ENCODE results near the gene HOXA7. TPM values are rescaled to one million over a fixed set of nuclear protein-coding genes. Genes with fewer than 3 reads are reported as not detected.

The HOXA7 gene
- total and polyA plus RNA-seq, 2 of the 8 experiments (the other 6 are each of a cell fraction or from before 2014, with no cell fraction given): 0.03 TPM; not detected in 1

DNA sequence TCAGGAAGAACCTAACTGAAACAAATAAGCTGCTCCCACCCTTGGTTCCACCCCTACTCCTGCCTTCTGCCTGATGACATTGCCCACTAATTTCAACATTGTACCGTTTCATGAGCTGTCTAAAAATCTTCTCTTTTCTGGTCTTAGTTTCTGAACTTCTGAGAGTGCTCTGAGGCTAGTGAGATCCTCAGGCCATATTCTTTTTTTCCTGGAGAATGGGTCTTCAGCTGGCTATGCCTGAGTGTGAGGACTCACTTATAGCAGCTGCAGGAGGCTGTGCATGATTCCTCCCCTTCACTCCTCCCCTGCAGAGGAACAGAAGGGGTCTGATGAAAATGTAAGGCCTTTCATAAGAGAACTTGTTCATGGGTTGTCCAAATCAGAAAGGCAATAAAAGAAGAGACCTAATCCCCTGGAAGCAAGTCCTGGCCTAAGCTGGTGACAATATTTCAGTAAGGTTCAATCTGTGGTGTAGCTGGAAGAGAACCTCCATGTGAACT, 37.0 kb downstream of the HOXA7 start:
- Histone ChIP-seq H3K4me2 (ENCODE audit: insufficient read depth in 1 of 2, low read depth in 2 of 2, low read length in 2 of 2) (no peak overlapping the region), H3K4me3 (ENCODE audit: extremely low read depth in 1 of 4, insufficient read depth in 2 of 4, low read depth in 3 of 4, low read length in 4 of 4) (no peak overlapping the region), H2BK15ac (ENCODE audit: low read length) (no peak overlapping the region), H3K27ac (ENCODE audit: low read depth, low read length) (no peak overlapping the region), H3K79me2 (ENCODE audit: control insufficient read depth in 1 of 2, insufficient read depth in 2 of 2, low read length in 2 of 2) (no peaks in the 10 kb centered on the region), H3K23me2 (ENCODE audit: low read depth, low read length) (no peaks in the 10 kb centered on the region; the same call in 1 of the 2 replicates), H4K20me1 (replicated peaks in 1 of 2; ENCODE audit: control insufficient read depth in 1 of 2, insufficient read depth in 2 of 2, low read length in 2 of 2) (peaks cover 33 to 34% of the 10 kb centered on the region in 2 experiments), H4K5ac (ENCODE audit: insufficient read length, low read depth, low read length) (no peak overlapping the region), H3K9ac (replicated peaks in 1 of 4; ENCODE audit: extremely low read depth in 1 of 4, low read depth in 3 of 4, low read length in 3 of 4) (no peak overlapping the region), H3K56ac (replicated peaks; ENCODE audit: insufficient read length, low read depth, low read length) (no peak overlapping the region), H2BK20ac (ENCODE audit: low read length) (no peak overlapping the region), H3K14ac (ENCODE audit: insufficient read length) (no peak overlapping the region), H3K4me1 (replicated peaks in 1 of 4; ENCODE audit: control insufficient read depth in 3 of 4, insufficient read depth in 4 of 4, low read length in 3 of 4) (peaks cover 0 to 2% (median 0%) of the 10 kb centered on the region in 4 experiments; a peak in 1 of 7 replicates), H3K27me3 (replicated peaks in 1 of 4; ENCODE audit: control insufficient read depth in 3 of 4, extremely low read depth in 1 of 4, insufficient read depth in 3 of 4, low read length in 3 of 4) (peaks cover 99 to 100% (median 100%) of the 10 kb centered on the region in 4 experiments), H4K8ac (ENCODE audit: extremely low read depth, insufficient read depth, low read length) (no peak overlapping the region), H2AFZ (ENCODE audit: low read length) (no peak overlapping the region), H2BK5ac (ENCODE audit: low read depth, low read length) (no peak overlapping the region), H2BK12ac (ENCODE audit: low read depth, low read length) (no peak overlapping the region), H2BK120ac (replicated peaks; ENCODE audit: low read depth, low read length) (no peak overlapping the region), H4K91ac (replicated peaks; ENCODE audit: insufficient read length, low read length) (no peak overlapping the region), H3K23ac (ENCODE audit: insufficient read length) (no peak overlapping the region), H3K18ac (ENCODE audit: extremely low read depth, low read length) (no peak overlapping the region), H3K4ac (replicated peaks; ENCODE audit: insufficient read length, low read depth, low read length) (no peak overlapping the region), H3K36me3 (ENCODE audit: control insufficient read depth in 2 of 4, insufficient read depth in 4 of 4, low read length in 3 of 4) (no peaks in the 10 kb centered on the region; a peak in 1 of 8 replicates), H3K79me1 (ENCODE audit: low read depth, low read length) (no peaks in the 10 kb centered on the region), H2AK5ac (ENCODE audit: low read depth, low read length) (no peak overlapping the region), H3K9me3 (ENCODE audit: insufficient read depth in 2 of 2, low read depth in 1 of 2, low read length in 1 of 2) (no peaks in the 10 kb centered on the region)
- 53% methylated on average over 1 of the region's 1 CpG; no CpG with 5 or more reads in 1 of the 2 experiments for WGBS, 2 experiments (ENCODE audit: extremely low coverage in 1 of 2, insufficient coverage in 1 of 2, insufficient read length in 1 of 2, insufficient replicate concordance in 2 of 2, low coverage in 1 of 2, low lambda C conversion rate in 2 of 2, missing lambda C conversion rate in 1 of 2)
- FAIRE-seq (no peak), DNase-seq (ENCODE audit: low read depth in 1 of 2, low spot score in 2 of 2) (no peak)
- TF ChIP-seq MAFK (IDR thresholded peaks at IDR 0.05; ENCODE audit: low read depth, low read length) (no peak), TCF12 (IDR thresholded peaks at IDR 0.05; ENCODE audit: low read depth, low read length) (no peak), KDM4A (IDR thresholded peaks at IDR 0.05; ENCODE audit: low read depth, low read length, severe bottlenecking) (no peak), JUN (IDR thresholded peaks at IDR 0.05; ENCODE audit: low read depth, low read length) (no peak), TAF7 (optimal IDR thresholded peaks at IDR 0.05; ENCODE audit: borderline replicate concordance, low read depth, low read length) (no peak), EGR1 (IDR thresholded peaks at IDR 0.05; ENCODE audit: borderline replicate concordance, low read depth, low read length) (no peak), RFX5 (IDR thresholded peaks at IDR 0.05; ENCODE audit: borderline replicate concordance, low read depth, low read length) (no peak), ASH2L (IDR thresholded peaks at IDR 0.05; ENCODE audit: low read length) (no peak), SRF (IDR thresholded peaks at IDR 0.05; ENCODE audit: low read depth, low read length) (no peak), EZH2 (IDR thresholded peaks at IDR 0.05; ENCODE audit: low read depth, low read length, severe bottlenecking) (no peak), RAD21 (IDR thresholded peaks at IDR 0.05 in 1 of 2, conservative IDR thresholded peaks at IDR 0.05 in 1 of 2; ENCODE audit: low read depth in 2 of 2, low read length in 2 of 2) (no peak), BACH1 (IDR thresholded peaks at IDR 0.05; ENCODE audit: low read length) (no peak)
- TF ChIP-seq, protein P1, sequence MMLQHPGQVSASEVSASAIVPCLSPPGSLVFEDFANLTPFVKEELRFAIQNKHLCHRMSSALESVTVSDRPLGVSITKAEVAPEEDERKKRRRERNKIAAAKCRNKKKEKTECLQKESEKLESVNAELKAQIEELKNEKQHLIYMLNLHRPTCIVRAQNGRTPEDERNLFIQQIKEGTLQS (IDR thresholded peaks at IDR 0.05; ENCODE audit: insufficient read depth, low read depth, low read length): no peak
- CTCF ChIA-PET (ENCODE audit: partially characterized antibody): interaction anchor here (0.9 to 3.0 kb wide), 9 partner anchors 9 to 269 kb away, joined by 3 to 17 read pairs (median 4); partner anchors contain the start of genes HOXA4 and HOXA5
- POLR2A ChIA-PET (ENCODE audit: partially characterized antibody): interaction anchor here (1.1 kb wide), 1 partner anchor 11 kb away, joined by 3 read pairs; no protein-coding TSS in a partner anchor

All from H1 (cell line).